Inferior parietal cortex (tissue), 1 donor: ENCODE data around the gene RAP1GAP2.
"Not testable (repeated sequence)": the region's sequence is repeated elsewhere in the genome, so short reads cannot be mapped to it uniquely, and the experiment has no call there.

ENCODE experiments used
- DNase-seq: peaks from one replicate; pipeline ENCODE4 v3.0.0-alpha.2; 2016; ENCODE audit errors: extremely low spot score

RAP1GAP2 gene

GRCh38 chr17:3022197-3022596 lies 226.0 kb downstream of the RAP1GAP2 start:
- no peak for DNase-seq

DNA sequence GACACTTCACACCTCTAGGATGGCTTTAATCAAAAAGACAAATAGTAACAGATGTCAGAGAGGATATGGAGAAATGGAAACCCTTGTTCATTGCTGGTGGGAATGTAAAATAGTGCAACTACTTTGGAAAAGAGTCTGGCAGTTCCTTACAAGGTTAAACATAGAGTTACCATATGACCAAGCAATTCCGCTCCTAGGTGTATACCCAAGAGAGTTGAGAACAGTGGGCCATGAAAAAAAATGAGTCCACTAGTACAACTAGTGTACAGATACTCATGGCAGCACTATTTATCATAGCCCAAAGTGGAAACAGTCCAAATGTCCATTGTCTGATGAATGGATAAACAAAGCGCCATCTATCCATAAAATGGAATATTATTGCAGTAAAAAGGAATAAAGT lies 228.1 kb downstream of the RAP1GAP2 start:
- no peak for DNase-seq

DNA sequence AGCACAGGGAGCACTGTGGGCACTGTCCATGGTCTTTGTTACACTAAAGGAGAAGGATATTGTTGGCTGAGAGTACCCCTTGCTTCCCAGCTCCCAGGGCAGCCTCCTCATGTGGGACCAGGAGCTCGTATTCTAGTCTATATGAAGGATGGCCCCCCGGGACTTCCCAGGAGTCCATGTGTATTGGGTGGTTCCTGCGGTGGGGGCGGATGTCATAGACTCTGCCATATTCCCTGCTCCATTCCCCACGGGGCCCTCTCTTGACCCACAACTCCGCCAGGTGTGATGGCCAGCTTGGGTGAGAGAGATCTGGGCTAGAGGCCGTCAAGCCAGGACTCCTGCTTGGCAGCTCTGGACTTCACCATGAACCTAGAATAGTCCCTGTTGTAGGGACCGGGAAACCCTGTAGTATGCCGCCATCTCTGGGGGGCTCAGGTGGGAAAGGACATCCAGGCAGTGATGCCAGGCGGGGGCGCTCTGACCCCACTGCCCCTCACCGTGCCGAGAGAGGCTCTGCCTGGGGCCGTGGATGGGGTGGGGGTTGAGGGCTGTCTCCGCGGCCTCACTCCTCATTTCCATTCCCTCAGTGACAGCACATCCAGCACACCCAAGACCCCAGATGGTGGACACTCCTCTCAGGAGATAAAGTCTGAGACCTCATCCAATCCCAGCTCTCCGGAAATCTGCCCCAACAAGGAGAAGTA lies 229.3 kb downstream of the RAP1GAP2 start:
- no peak for DNase-seq

GRCh38 chr17:3026125-3026855 lies 230.1 kb downstream of the RAP1GAP2 start:
- no peak for DNase-seq

DNA sequence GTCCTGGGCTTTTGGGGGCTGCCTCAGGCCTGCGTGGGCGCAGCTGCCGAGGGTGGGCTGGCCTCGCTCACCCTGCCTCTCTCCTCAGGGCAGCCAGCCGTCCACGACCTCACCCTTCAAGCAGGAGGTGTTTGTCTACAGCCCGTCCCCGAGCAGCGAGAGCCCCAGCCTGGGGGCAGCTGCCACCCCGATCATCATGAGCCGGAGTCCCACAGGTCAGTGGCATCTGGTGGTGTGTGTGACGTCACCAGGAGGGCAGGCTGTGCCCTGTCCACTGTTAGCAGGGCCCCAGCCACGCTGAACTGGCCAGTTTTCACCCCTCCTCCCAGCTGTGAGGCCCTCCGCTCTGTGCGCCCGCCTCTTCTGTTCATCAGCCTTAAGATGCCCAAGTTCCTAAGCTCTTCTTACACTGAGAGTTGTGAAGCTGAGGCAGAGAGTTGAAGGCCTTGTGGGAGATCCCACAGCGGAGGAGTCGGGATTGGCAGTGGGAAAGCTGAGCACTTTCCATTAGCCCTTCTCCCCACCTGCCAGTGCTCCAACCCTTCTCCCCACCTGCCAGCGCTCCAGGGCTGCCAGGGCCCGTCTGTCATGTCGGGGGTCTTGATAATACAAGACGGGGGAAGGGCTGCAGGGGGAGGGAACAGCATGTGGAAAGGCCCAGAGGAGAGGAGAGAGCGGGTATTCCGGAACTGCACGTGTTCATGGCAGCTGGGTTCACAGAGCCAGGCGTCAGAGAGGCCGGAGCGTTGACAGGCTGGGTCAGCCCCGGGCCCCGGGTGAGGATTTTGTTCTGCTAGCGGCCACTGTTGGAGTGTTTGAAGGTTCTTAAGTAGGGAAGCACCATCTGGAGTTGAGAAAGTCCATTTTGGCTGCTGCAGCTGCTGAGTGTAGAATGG lies 230.9 kb downstream of the RAP1GAP2 start:
- no peak for DNase-seq

GRCh38 chr17:3027786-3028532 lies 231.7 kb downstream of the RAP1GAP2 start:
- DNase-seq: no peak

DNA sequence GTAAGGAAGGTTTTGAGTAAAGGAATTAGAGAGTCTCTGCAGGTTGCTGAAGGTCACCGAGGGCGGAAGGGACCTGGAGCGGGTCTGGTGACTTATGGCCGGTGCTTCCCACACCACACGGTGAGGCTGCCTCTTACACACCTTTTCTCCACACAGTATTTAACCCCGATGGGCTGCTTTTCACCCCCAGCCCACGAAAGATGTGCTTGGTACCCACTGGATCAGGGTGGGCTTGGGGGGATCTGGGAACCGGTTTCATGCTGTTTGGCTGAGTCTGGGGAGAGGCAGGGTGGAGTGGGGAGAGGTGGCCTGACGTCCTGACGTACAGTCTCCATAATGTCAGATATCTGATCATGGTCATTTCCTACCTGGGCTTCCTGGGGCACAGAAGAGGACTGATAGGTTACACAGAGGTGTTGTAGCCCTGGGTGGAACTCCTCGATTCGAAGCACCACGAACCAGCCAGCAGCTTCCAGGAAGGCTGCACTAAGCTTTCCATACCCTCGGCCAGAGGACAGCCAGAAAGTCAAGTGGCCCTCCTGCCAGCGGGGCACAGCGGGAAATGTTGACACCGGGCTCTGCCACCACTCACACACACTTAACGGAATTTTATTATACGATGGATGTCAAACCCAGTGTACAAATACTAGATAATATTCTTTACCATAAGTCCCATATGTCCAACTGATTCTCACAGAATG lies 233.1 kb downstream of the RAP1GAP2 start:
- DNase-seq: no peak

DNA sequence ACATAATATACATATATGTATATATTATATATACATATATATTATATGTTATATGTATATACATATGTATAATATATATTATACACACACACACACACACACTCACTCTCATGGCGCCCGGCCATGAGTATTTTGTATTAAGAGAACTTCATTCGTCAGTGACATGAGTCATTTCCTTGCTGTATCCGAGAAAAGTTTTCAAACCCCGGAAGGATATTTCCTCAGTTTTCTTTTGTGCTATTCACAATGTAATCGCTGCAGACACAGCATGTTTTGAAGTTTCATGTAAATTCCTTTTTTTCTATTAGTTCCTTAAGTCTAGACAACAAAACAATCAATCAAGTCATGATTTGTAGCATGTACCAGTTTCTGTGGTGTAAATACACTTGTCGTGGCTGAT lies 233.9 kb downstream of the RAP1GAP2 start:
- DNase-seq: no peak

- DNase-seq: not testable (repeated sequence)
Measured at GRCh38 chr17:3030852-3031470, 234.7 kb downstream of the RAP1GAP2 start.

DNA sequence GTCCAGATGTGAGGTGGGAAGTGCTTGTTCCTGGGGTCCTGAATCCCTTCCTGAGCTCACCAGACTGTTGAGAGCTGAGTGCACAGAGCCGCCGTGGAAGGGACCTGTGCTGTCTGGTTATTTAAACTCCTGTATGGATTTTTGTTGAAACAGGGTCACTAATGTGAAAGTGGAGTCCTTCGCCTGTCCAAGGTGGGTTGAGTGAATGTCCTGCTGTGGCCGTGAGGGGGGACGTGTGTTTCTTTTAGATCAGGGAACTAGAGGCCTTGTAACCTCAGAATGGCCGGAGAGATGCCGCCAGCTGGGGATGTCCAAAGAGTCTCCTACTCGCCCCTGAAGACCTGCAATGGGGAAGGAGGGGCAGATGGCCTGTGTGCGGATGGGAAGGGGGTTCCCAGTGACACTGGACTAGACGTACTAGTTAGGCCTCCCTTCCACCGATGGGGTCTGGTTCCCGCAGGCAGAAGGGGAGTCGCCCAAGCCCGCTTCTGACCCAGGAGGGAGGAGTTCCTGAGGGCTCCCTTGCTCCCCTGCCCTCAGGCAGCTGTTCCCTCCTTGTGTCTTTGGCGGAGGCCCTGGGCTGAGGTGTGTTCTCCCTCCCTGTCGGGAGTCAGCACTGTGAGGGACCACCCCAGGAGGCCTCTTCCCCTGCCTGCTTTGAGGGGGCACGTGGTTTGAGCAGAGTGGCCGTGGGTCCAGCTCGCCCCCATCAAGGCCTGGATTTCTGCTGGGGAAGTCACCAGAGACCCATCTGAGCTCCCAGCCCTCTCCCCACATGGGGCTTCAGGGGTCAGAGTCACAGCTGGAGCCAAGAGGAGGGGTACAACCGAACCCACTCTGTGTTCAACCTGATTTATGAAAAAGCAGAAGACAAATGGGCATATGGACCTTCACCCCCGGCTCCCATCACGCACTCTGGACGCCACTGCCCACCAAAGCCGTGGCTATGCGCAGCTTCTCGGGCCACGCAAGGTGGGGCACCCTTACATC lies 236.3 kb downstream of the RAP1GAP2 start:
- no peak for DNase-seq

GRCh38 chr17:3033248-3033640 lies 237.0 kb downstream of the RAP1GAP2 start:
- DNase-seq: no peak

- DNase-seq: no peak
Measured at GRCh38 chr17:3033741-3034577, 237.7 kb downstream of the RAP1GAP2 start.

GRCh38 chr17:3034578-3034920 lies 238.3 kb downstream of the RAP1GAP2 start:
- DNase-seq: no peak

DNA sequence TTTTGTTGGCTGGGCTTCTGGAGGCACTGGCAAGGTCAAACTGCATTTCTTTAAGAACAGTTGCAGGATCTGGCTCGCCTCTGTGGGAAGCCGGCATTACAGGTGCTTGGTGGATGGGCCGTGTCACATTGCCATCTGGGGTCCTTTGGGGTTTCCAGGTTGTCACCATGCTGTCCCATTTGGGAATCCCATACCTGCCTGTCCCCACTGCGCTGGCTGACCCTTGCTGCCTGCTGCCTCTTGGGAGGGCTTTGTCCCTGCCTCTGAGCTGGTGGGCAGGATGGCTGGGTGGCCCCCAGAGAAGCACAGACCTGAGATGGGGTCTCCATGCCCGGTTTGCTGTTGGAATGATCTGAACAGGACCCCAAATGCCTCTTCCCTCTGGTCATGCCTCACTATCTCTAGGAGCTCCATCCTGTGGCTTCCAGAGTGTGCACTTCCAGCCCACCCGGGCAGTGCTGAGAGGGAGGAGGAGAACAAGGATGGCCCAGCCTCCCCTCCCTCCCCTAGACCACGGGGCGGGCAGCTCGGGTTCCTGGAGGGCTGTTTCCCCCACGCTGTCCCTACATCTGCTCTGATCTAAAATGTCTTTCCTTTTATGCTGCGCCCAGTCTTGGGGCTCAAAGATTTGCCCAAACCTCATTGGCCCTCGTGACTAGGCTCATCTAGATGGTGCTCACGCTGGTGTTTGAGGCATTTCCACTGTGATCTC lies 239.2 kb downstream of the RAP1GAP2 start:
- no peak for DNase-seq

DNA sequence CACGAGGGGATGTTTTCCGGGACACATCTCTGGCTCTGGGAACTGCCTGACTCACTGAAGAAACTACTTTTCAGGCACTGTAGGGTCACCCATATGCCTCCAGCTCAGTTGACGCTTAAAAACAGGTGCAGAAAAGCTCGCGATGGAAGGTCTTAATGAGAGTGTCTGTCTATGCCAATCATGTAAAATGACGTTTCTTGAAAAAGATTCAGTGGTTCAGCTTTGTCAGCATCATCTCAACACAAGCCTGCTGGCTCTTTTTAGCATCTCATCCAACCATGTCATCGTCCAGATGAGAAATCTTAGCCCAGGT lies 239.7 kb downstream of the RAP1GAP2 start:
- DNase-seq: no peak

DNA sequence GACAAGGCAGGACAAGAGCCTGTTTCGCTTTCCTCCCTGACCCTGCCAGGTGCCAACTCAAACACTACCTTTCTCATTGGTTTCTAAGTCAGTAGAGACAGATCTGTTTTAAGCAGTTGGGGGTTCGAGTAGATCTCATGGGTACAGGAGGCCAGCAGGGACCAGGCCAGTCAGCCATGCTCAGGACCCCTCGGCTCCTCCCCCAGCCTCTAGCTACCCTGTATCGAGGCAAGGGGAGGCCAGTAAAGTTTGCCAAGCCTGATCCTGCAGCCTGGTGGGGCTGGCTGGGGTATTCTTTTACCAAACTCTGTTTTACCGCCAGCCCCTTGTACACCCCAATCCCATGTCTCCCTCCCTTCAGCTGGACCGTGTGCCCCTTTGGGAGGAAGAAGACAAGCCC lies 240.6 kb downstream of the RAP1GAP2 start:
- no peak for DNase-seq

DNA sequence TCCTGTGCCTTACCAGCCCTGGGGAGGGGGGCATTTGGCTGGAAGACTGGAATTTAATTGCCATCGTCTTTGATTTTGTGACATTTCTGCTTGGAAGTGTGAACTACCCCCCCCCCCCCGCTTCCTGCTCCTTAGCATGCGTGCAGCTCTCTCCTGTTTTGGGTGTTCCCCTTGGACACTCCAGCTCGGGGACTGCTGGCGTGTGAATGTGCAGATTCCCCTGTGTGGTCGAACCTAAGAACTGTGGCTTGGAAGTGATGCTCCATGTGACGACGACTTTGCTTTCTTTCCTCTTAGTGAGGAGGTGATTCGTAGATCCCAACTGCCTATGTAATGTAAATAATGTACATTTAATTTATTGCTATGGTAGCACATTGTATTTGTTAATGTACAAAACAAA lies 241.0 kb downstream of the RAP1GAP2 start:
- no peak for DNase-seq

DNA sequence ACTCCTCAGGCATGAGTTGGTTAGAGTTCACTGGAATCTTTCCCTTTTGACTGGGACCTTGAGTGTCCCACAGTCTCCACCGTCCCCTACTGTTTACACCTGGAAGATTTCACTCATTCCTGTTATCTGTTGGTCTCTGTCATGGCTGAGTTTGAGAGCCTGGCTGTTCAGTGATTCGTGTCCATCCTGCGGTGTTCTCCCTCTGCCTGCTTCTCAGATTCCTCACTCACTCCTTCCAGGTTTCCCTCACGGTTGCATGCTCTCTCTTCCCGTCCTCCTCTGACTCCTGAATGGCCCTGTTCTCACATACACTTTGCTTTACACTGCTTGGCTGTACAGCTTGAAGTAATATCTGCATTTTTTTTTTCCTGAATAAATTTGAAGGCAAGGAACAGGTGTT lies 242.7 kb downstream of the RAP1GAP2 start:
- no peak for DNase-seq
